Natural killer cell (primary cell): ENCODE results near the gene GNG12. TPM values are rescaled to one million over a fixed set of nuclear protein-coding genes. Genes with fewer than 3 reads are reported as not detected.

Experiments used
- ATAC-seq, 3 donors: fragments of 150-1000 bp in 2 of 3; fragments of 200-7000 bp in 1 of 3; cut with Tn5 transposase; 1 replicate in 1 of 3; 2 replicates in 2 of 3; pipeline ENCODE4 v1.10.0; 2021; ENCODE audit warnings: mild to moderate bottlenecking in 2 of 3, moderate library complexity in 2 of 3
- DNase-seq, 2 donors: peaks; one replicate each; pipeline versions ENCODE4 v3.0.0 to v3.0.0-alpha.2; 2013 to 2021; ENCODE audit warnings: mixed read lengths in 1 of 2
- H3K27ac ChIP-seq: one replicate; pipeline ENCODE4 v1.5.1; 2013; ENCODE audit warnings: mild to moderate bottlenecking, low read length
- H3K27me3 ChIP-seq: one replicate; pipeline ENCODE4 v1.6.1; 2013; ENCODE audit warnings: low read length; ENCODE audit not compliant: control insufficient read depth, insufficient read depth
- H3K36me3 ChIP-seq: one replicate; pipeline ENCODE4 v1.6.1; 2013; ENCODE audit warnings: low read length; ENCODE audit not compliant: control insufficient read depth, insufficient read depth
- H3K4me1 ChIP-seq: one replicate; pipeline ENCODE4 v1.6.1; 2013; ENCODE audit warnings: low read length; ENCODE audit not compliant: control insufficient read depth, insufficient read depth
- H3K4me3 ChIP-seq: one replicate; pipeline ENCODE4 v1.5.1; 2013; ENCODE audit warnings: low read length
- H3K9me3 ChIP-seq: one replicate; pipeline ENCODE4 v1.6.1; 2013; ENCODE audit warnings: low read length; ENCODE audit not compliant: control insufficient read depth, insufficient read depth
- H3K27ac Mint-ChIP-seq, 2 donors: one replicate each; pipeline ENCODE4 v1.8.0; 2022; ENCODE audit warnings: mild to moderate bottlenecking in 2 of 2, mixed read lengths in 2 of 2, moderate library complexity in 1 of 2
- H3K27me3 Mint-ChIP-seq, 2 donors: one replicate each; pipeline ENCODE4 v1.8.0; 2022; ENCODE audit warnings: low read depth in 2 of 2, mixed read lengths in 2 of 2
- H3K36me3 Mint-ChIP-seq: one replicate; pipeline ENCODE4 v1.8.0; 2022; ENCODE audit warnings: mixed read lengths
- H3K4me1 Mint-ChIP-seq, 2 donors: one replicate each; pipeline ENCODE4 v1.8.0; 2022; ENCODE audit warnings: mixed read lengths in 2 of 2
- H3K4me3 Mint-ChIP-seq: one replicate; pipeline ENCODE4 v1.8.0; 2022; ENCODE audit warnings: mild to moderate bottlenecking, moderate library complexity, mixed read lengths
- H3K9me3 Mint-ChIP-seq, 2 donors: one replicate each; pipeline ENCODE4 v1.8.0; 2022; ENCODE audit warnings: mixed read lengths in 2 of 2
- CTCF ChIP-seq: fragments of 200-600 bp; IDR thresholded peaks from one replicate; pipeline ENCODE4 v1.8.0; 2022; ENCODE audit warnings: antibody characterized with exemption
- WGBS: methylation state at CpG from one replicate; pipeline ENCODE4 v1.1.7; 2013; ENCODE audit warnings: missing lambda C conversion rate; ENCODE audit not compliant: insufficient coverage; 5-methylcytosine and 5-hydroxymethylcytosine counted together
- intact Hi-C: fragments of 100-400 bp; cut with micrococcal nuclease; formaldehyde crosslinking; loops from one replicate; pipeline ENCODE4 v1.14.2; 2022
- total RNA-seq, 4 donors: library from RNA; stranded (reverse); fragments of 120-200 nt in 1 of 4; gene quantifications; one replicate each; pipeline versions ENCODE4 v1.2.3 to v1.2.4, GENCODE V29; 2013 to 2022

Gene GNG12
- total RNA-seq, 3 donors from 2014 or later (not counting 1 experiment from before 2014, with no cell fraction given), result not detected

GRCh38 chr1:67780637-67781036 lies 52.6 kb downstream of the GNG12 start:
- H3K27me3 Mint-ChIP-seq, result peaks cover 3 to 7% of the 10 kb centered on the region in 2 donors
- Histone ChIP-seq H3K27ac (no peak overlapping the region), H3K9me3 (no peaks in the 10 kb centered on the region), H3K27me3 (no peaks in the 10 kb centered on the region), H3K4me1 (no peaks in the 10 kb centered on the region), H3K36me3 (no peaks in the 10 kb centered on the region), H3K4me3 (no peak overlapping the region)
- ATAC-seq (no peak), DNase-seq (no peak)
- 79% methylated on average over 2 of the region's 2 CpGs for WGBS
- H3K27ac Mint-ChIP-seq, result no peak overlapping the region
- H3K36me3 Mint-ChIP-seq, result no peaks in the 10 kb centered on the region
- no peaks in the 10 kb centered on the region for H3K4me1 Mint-ChIP-seq
- TF ChIP-seq CTCF, result no peak
- no peak overlapping the region for H3K4me3 Mint-ChIP-seq
- intact Hi-C loops, result no loop called here
- H3K9me3 Mint-ChIP-seq, result no peaks in the 10 kb centered on the region

- no peak for TF ChIP-seq CTCF
- no peak overlapping the region for H3K27ac ChIP-seq
- DNase-seq (no peak), ATAC-seq (no peak)
- H3K4me1 Mint-ChIP-seq, result no peaks in the 10 kb centered on the region
- peaks cover 16 to 17% of the 10 kb centered on the region in 2 donors for H3K27me3 Mint-ChIP-seq
- no peak overlapping the region for H3K4me3 Mint-ChIP-seq
- WGBS, result 75% methylated on average over 4 of the region's 4 CpGs
- H3K9me3 ChIP-seq, result no peaks in the 10 kb centered on the region
- intact Hi-C loops, result no loop called here
- H3K4me3 ChIP-seq, result no peak overlapping the region
- no peaks in the 10 kb centered on the region for H3K4me1 ChIP-seq
- H3K27me3 ChIP-seq, result no peaks in the 10 kb centered on the region
- no peak overlapping the region for H3K27ac Mint-ChIP-seq
- H3K36me3 Mint-ChIP-seq, result no peaks in the 10 kb centered on the region
- H3K36me3 ChIP-seq, result no peaks in the 10 kb centered on the region
- no peaks in the 10 kb centered on the region for H3K9me3 Mint-ChIP-seq
These were observed 55.8 kb downstream of the GNG12 start for GRCh38 chr1:67777440-67777839.

DNA sequence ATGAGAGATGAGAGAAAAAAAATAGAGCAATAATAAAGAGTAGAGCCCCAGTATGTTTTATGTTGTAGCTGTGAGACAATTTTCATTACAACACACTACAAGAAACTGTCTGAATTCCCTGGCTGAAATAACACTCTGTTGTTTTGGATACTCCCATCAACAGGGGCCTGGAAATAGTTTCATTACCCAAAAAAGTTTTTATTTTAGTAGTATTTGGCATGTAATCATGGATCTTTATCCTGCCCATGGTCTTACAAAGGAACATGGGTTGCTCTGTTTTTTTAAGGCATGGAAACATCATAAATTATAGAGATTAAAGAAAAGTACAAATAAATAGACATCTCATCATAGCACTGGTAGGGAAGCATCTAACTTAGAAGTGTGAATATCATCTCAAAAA lies 56.3 kb downstream of the GNG12 start:
- ATAC-seq, result no peak

More for the DNA sequence above, 56.3 kb downstream of the GNG12 start:
- H3K4me3 Mint-ChIP-seq, result no peak overlapping the region
- Histone ChIP-seq H3K36me3 (no peaks in the 10 kb centered on the region), H3K4me3 (no peak overlapping the region), H3K27me3 (no peaks in the 10 kb centered on the region), H3K4me1 (no peaks in the 10 kb centered on the region), H3K27ac (no peak overlapping the region), H3K9me3 (no peaks in the 10 kb centered on the region)
- H3K36me3 Mint-ChIP-seq, result no peaks in the 10 kb centered on the region
- no peaks in the 10 kb centered on the region for H3K4me1 Mint-ChIP-seq
- no peaks in the 10 kb centered on the region for H3K9me3 Mint-ChIP-seq
- TF ChIP-seq CTCF, result no peak
- intact Hi-C loops, result no loop called here
- peaks cover 16 to 17% of the 10 kb centered on the region in 2 donors for H3K27me3 Mint-ChIP-seq
- no peak overlapping the region for H3K27ac Mint-ChIP-seq
- no peak for DNase-seq
